ENCODE results near the gene GIMAP1. TPM values are rescaled to one million over a fixed set of nuclear protein-coding genes. Genes with fewer than 3 reads are reported as not detected.

The GIMAP1 gene
- total and polyA plus RNA-seq, 2 of the 8 experiments (the other 6 are each of a cell fraction or from before 2014, with no cell fraction given): not detected

GRCh38 chr7:150731916-150732315 is 15.5 kb downstream of the GIMAP1 start (continued):
- TF ChIP-seq USF2 (IDR thresholded peaks at IDR 0.05; ENCODE audit: low read length): no peak
- TF ChIP-seq BRCA1 (IDR thresholded peaks at IDR 0.05; ENCODE audit: low read depth, low read length): no peak
- no peak for TF ChIP-seq GABPA (IDR thresholded peaks at IDR 0.05; ENCODE audit: borderline replicate concordance, insufficient read depth, low read length)
- TF ChIP-seq TAF1 (IDR thresholded peaks at IDR 0.05; ENCODE audit: low read depth, low read length): no peak
- TF ChIP-seq CTBP2 (IDR thresholded peaks at IDR 0.05; ENCODE audit: borderline replicate concordance, insufficient read depth, insufficient read length, low read length): no peak
- no peak for TF ChIP-seq HDAC2 (IDR thresholded peaks at IDR 0.05; ENCODE audit: borderline replicate concordance in 1 of 2, low read depth in 2 of 2, low read length in 2 of 2)
- no peak for TF ChIP-seq TBP (IDR thresholded peaks at IDR 0.05; ENCODE audit: low read depth, low read length)

All from H1 (cell line).